WTC11 (cell line): ENCODE data around the gene ADARB2. TPM values are rescaled to one million over a fixed set of nuclear protein-coding genes. Genes with fewer than 3 reads are reported as not detected.

Experiments used
- ATAC-seq: fragments of 200-7000 bp; cut with Tn5 transposase; 2 replicates; pipeline ENCODE4 v1.10.0; 2021; ENCODE audit warnings: mild to moderate bottlenecking, moderate library complexity
- CTCF ChIA-PET: fragments of 300-600 bp; sonication (Branson Sonifier 250); formaldehyde crosslinking; loops from one replicate; lab custom pipeline; 2021; ENCODE audit warnings: antibody characterized with exemption; lab: Charles Lee
- POLR2A ChIA-PET: fragments of 350-600 bp; sonication (Branson Sonifier 250); formaldehyde crosslinking; loops from one replicate; lab custom pipeline; 2021; ENCODE audit warnings: antibody characterized with exemption; lab: Charles Lee
- DNase-seq: peaks from one replicate; pipeline ENCODE4 v3.0.0; 2021; ENCODE audit warnings: low spot score
- H3K27ac Mint-ChIP-seq: 2 replicates; pipeline ENCODE4 v1.8.0; 2021; ENCODE audit warnings: mixed read lengths
- H3K27me3 Mint-ChIP-seq: 2 replicates; pipeline ENCODE4 v1.8.0; 2021; ENCODE audit warnings: low read depth, mild to moderate bottlenecking, moderate library complexity, mixed read lengths
- H3K36me3 Mint-ChIP-seq: 2 replicates; pipeline ENCODE4 v1.8.0; 2021; ENCODE audit warnings: mixed read lengths
- H3K4me1 Mint-ChIP-seq: 2 replicates; pipeline ENCODE4 v1.8.0; 2022; ENCODE audit warnings: mixed read lengths
- H3K4me3 Mint-ChIP-seq: 2 replicates; pipeline ENCODE4 v1.8.0; 2021; ENCODE audit warnings: mild to moderate bottlenecking, moderate library complexity, mixed read lengths
- H3K9me3 Mint-ChIP-seq: 2 replicates; pipeline ENCODE4 v1.8.0; 2021; ENCODE audit warnings: mixed read lengths
- CREB1 ChIP-seq: sonication (generic); formaldehyde crosslinking; IDR thresholded peaks from 2 replicates; pipeline ENCODE4 v1.8.0; 2023; ENCODE audit warnings: mild to moderate bottlenecking, missing genetic modification reagents
- ESRRA ChIP-seq: sonication (generic); formaldehyde crosslinking; IDR thresholded peaks from 2 replicates; pipeline ENCODE4 v1.8.1; 2022; ENCODE audit warnings: mild to moderate bottlenecking, missing genetic modification reagents, borderline replicate concordance
- ETV6 ChIP-seq: sonication (generic); formaldehyde crosslinking; IDR thresholded peaks from 2 replicates; pipeline ENCODE4 v1.8.1; 2022; ENCODE audit warnings: mild to moderate bottlenecking, missing genetic modification reagents
- GTF2I ChIP-seq: fragments of 250-450 bp; sonication (Bioruptor Pico); conservative IDR thresholded peaks from 2 replicates; pipeline ENCODE4 v1.4.0; 2021; ENCODE audit warnings: mild to moderate bottlenecking
- HMGA2 ChIP-seq: fragments of 250-450 bp; sonication (Bioruptor Pico); IDR thresholded peaks from 2 replicates; pipeline ENCODE4 v1.4.0; 2021; ENCODE audit warnings: mild to moderate bottlenecking, moderate library complexity
- KAT7 ChIP-seq: sonication (generic); formaldehyde crosslinking; IDR thresholded peaks from 2 replicates; pipeline ENCODE4 v1.8.1; 2023; ENCODE audit warnings: missing genetic modification reagents, mild to moderate bottlenecking, borderline replicate concordance
- MYBL2 ChIP-seq: sonication (generic); formaldehyde crosslinking; IDR thresholded peaks from 2 replicates; pipeline ENCODE4 v1.8.1; 2023; ENCODE audit warnings: mild to moderate bottlenecking, moderate library complexity, missing genetic modification reagents
- NFATC4 ChIP-seq: fragments of 250-450 bp; sonication (Bioruptor Pico); IDR thresholded peaks from 2 replicates; pipeline ENCODE4 v1.9.0; 2021; ENCODE audit warnings: mild to moderate bottlenecking
- NFE2L1 ChIP-seq: sonication (generic); formaldehyde crosslinking; IDR thresholded peaks from 2 replicates; pipeline ENCODE4 v1.8.1; 2023; ENCODE audit warnings: missing genetic modification reagents
- NFYB ChIP-seq: sonication (generic); formaldehyde crosslinking; conservative IDR thresholded peaks from 2 replicates; pipeline ENCODE4 v1.8.0; 2022; ENCODE audit warnings: low read depth, missing genetic modification reagents
- NR3C1 ChIP-seq: sonication (generic); formaldehyde crosslinking; conservative IDR thresholded peaks from 2 replicates; pipeline ENCODE4 v1.8.1; 2023; ENCODE audit warnings: low read depth, mild to moderate bottlenecking, missing genetic modification reagents
- TEAD4 ChIP-seq: sonication (generic); formaldehyde crosslinking; IDR thresholded peaks from 2 replicates; pipeline ENCODE4 v1.8.0; 2022; ENCODE audit warnings: mild to moderate bottlenecking, missing genetic modification reagents
- TP53 ChIP-seq: sonication (generic); formaldehyde crosslinking; IDR thresholded peaks from 2 replicates; pipeline ENCODE4 v1.8.1; 2023; ENCODE audit warnings: mild to moderate bottlenecking, missing genetic modification reagents
- ZBTB21 ChIP-seq: sonication (generic); formaldehyde crosslinking; IDR thresholded peaks from 2 replicates; pipeline ENCODE4 v1.8.1; 2023; ENCODE audit warnings: mild to moderate bottlenecking, missing genetic modification reagents, borderline replicate concordance
- ZNF263 ChIP-seq: sonication (generic); formaldehyde crosslinking; IDR thresholded peaks from 2 replicates; pipeline ENCODE4 v1.8.1; 2022; ENCODE audit warnings: low read depth, mild to moderate bottlenecking, moderate library complexity, missing genetic modification reagents
- ZNF416 ChIP-seq: fragments of 250-450 bp; sonication (Bioruptor Pico); IDR thresholded peaks from 2 replicates; pipeline ENCODE4 v1.9.0; 2021; ENCODE audit warnings: mild to moderate bottlenecking, inconsistent platforms
- ZNF671 ChIP-seq: fragments of 250-450 bp; sonication (Bioruptor Pico); IDR thresholded peaks from 2 replicates; pipeline ENCODE4 v1.8.0; 2021; ENCODE audit warnings: mild to moderate bottlenecking
- total RNA-seq: library from RNA; stranded (reverse); gene quantifications from 3 replicates; pipeline ENCODE4 v1.2.3, GENCODE V29; 2021
- TF ChIP-seq, protein P1 (sequence below): sonication (generic); formaldehyde crosslinking; IDR thresholded peaks from 2 replicates; pipeline ENCODE4 v1.8.0; 2022; ENCODE audit warnings: mild to moderate bottlenecking, missing genetic modification reagents
- TF ChIP-seq, protein P2 (sequence below): sonication (generic); formaldehyde crosslinking; IDR thresholded peaks from 2 replicates; pipeline ENCODE4 v1.8.1; 2022; ENCODE audit warnings: mild to moderate bottlenecking, moderate library complexity, missing genetic modification reagents
- TF ChIP-seq, protein P3 (sequence below): fragments of 250-450 bp; sonication (Bioruptor Pico); IDR thresholded peaks from 2 replicates; pipeline ENCODE4 v1.8.0; 2021; ENCODE audit warnings: mild to moderate bottlenecking
- TF ChIP-seq, protein P4 (sequence below): sonication (generic); formaldehyde crosslinking; conservative IDR thresholded peaks from 2 replicates; pipeline ENCODE4 v1.8.1; 2022; ENCODE audit warnings: mild to moderate bottlenecking, missing genetic modification reagents
- TF ChIP-seq, protein P5 (sequence below): sonication (generic); formaldehyde crosslinking; IDR thresholded peaks from 2 replicates; pipeline ENCODE4 v1.8.0; 2022; ENCODE audit warnings: mild to moderate bottlenecking, missing genetic modification reagents
- TF ChIP-seq, protein P6 (sequence below): fragments of 250-450 bp; sonication (Bioruptor Pico); conservative IDR thresholded peaks from 2 replicates; pipeline ENCODE4 v1.9.0; 2021; ENCODE audit warnings: mild to moderate bottlenecking
- TF ChIP-seq, protein P7 (sequence below): sonication (generic); formaldehyde crosslinking; IDR thresholded peaks from 2 replicates; pipeline ENCODE4 v1.8.0; 2023; ENCODE audit warnings: missing genetic modification reagents

Gene ADARB2
- total RNA-seq, 1 experiment from 2014 or later, result 3.7 TPM

DNA sequence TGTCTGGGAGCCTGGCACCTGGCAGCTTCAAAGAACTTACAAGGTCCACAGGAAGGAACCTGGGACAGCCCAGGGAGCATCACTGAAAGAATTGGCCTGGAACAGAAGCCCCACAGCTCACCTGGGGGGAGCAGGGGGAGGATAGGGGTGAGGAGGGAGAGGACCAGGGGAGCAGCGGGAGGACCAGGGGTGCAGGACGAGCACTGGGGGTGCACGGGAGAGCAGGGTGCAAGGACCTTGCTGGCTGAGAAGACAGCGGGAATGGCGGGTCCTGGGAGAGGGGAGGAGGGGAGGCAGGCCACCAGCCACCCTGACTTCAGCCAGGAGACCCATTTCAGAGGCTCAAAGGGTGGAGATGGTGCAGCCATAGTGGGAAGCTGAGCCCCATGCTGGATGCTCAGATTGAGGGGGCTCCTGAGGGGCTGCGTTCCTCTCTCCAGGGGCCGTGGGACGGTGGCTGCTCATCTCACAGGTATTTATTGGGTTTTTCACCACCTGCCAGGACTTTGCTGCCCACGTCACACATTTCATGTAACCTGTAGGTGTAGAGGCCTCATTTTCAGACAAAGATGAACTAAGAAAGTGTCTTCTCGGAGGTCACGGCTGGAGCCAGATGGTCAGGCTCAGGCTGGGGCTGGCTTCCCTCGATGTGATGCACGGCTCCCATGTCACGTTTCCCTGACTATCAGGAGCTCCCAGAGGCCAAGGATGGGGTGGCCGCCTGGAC lies 571.1 kb downstream of the ADARB2 start:
- Mint-ChIP-seq H3K4me1 (no peaks in the 10 kb centered on the region; the same call in 1 of the 2 replicates), H3K4me3 (no peak overlapping the region), H3K27ac (no peak overlapping the region), H3K9me3 (no peaks in the 10 kb centered on the region), H3K27me3 (peaks cover 4% of the 10 kb centered on the region; the same call in 1 of the 2 replicates)
- ChIA-PET POLR2A (interaction anchor here (0.6 kb wide), 1 partner anchor 262 kb away, joined by 3 read pairs; no protein-coding TSS in a partner anchor), CTCF (no interaction called here)
- peak; percentile 2 for DNase-seq
- ATAC-seq, result no peak
- TF ChIP-seq, protein P1, sequence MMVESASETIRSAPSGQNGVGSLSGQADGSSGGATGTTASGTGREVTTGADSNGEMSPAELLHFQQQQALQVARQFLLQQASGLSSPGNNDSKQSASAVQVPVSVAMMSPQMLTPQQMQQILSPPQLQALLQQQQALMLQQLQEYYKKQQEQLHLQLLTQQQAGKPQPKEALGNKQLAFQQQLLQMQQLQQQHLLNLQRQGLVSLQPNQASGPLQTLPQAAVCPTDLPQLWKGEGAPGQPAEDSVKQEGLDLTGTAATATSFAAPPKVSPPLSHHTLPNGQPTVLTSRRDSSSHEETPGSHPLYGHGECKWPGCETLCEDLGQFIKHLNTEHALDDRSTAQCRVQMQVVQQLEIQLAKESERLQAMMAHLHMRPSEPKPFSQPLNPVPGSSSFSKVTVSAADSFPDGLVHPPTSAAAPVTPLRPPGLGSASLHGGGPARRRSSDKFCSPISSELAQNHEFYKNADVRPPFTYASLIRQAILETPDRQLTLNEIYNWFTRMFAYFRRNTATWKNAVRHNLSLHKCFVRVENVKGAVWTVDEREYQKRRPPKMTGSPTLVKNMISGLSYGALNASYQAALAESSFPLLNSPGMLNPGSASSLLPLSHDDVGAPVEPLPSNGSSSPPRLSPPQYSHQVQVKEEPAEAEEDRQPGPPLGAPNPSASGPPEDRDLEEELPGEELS, result no peak
- TF ChIP-seq ETV6 (no peak), ZNF671 (no peak), GTF2I (no peak), NFYB (CRISPR knock-in tag) (no peak), ZBTB21 (no peak), ZNF416 (CRISPR knock-in tag) (no peak), TEAD4 (CRISPR knock-in tag) (no peak), NR3C1 (no peak), NFE2L1 (CRISPR knock-in tag) (no peak)
- TF ChIP-seq, protein P2, sequence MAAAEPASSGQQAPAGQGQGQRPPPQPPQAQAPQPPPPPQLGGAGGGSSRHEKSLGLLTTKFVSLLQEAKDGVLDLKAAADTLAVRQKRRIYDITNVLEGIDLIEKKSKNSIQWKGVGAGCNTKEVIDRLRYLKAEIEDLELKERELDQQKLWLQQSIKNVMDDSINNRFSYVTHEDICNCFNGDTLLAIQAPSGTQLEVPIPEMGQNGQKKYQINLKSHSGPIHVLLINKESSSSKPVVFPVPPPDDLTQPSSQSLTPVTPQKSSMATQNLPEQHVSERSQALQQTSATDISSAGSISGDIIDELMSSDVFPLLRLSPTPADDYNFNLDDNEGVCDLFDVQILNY (CRISPR knock-in tag), result no peak
- TF ChIP-seq, protein P3, sequence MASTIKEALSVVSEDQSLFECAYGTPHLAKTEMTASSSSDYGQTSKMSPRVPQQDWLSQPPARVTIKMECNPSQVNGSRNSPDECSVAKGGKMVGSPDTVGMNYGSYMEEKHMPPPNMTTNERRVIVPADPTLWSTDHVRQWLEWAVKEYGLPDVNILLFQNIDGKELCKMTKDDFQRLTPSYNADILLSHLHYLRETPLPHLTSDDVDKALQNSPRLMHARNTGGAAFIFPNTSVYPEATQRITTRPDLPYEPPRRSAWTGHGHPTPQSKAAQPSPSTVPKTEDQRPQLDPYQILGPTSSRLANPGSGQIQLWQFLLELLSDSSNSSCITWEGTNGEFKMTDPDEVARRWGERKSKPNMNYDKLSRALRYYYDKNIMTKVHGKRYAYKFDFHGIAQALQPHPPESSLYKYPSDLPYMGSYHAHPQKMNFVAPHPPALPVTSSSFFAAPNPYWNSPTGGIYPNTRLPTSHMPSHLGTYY, result no peak
- TF ChIP-seq, protein P4, sequence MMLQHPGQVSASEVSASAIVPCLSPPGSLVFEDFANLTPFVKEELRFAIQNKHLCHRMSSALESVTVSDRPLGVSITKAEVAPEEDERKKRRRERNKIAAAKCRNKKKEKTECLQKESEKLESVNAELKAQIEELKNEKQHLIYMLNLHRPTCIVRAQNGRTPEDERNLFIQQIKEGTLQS (CRISPR knock-in tag), result no peak
- TF ChIP-seq, protein P5, sequence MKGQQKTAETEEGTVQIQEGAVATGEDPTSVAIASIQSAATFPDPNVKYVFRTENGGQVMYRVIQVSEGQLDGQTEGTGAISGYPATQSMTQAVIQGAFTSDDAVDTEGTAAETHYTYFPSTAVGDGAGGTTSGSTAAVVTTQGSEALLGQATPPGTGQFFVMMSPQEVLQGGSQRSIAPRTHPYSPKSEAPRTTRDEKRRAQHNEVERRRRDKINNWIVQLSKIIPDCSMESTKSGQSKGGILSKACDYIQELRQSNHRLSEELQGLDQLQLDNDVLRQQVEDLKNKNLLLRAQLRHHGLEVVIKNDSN (CRISPR knock-in tag), result no peak
- TF ChIP-seq, protein P6, sequence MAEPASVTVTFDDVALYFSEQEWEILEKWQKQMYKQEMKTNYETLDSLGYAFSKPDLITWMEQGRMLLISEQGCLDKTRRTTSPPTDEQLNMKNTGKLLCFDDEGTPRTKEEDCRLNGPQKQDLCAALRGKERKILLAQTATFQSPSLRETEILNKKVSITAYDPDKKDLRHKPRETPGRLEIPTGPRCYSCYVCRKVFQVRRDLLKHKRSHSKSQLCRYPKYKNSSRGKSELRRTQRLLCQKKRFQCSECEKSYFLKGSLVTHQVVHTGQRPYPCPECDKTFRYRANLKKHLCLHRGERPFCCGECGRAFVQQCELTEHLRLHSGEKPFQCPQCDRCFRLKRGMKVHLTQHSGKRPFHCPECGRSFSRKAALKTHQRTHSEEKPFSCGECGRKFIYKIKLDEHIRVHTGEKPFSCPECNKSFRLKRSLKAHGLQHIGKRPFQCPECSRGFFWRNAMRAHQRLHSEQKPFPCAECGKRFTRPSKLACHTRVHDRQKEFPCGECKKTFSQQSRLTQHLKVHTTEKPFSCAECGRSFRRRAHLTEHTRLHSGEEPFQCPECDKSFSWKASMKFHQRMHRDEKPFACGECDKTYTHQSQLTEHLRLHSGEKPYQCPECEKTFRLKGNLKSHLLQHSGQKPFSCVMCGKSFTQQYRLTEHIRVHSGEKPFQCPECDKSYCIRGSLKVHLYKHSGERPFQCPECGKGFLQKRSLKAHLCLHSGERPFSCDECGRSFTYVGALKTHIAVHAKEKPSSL (CRISPR knock-in tag), result no peak
- TF ChIP-seq, all 79 proteins: peak for 0
- no peaks in the 10 kb centered on the region for H3K36me3 Mint-ChIP-seq

DNA sequence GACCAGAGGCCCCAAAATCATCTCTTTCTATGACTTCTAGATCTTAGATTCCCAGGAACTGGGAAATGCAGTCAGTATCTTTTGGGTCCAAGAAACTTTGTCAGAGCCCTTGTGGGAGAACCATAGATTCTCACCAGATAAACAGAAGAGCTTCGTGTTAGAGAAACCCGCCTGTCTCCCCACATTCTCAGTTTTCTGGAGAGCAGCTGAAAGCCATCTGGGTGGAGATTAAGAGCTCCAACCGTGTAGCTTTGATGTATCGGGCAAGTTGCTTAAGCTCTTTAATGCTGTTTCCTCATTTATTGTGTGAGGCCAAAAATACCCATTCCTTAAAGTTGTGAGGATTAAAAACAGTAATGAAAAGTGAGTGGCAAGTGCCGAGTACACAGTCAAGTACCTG lies 573.5 kb downstream of the ADARB2 start:
- Mint-ChIP-seq H3K4me3 (no peak overlapping the region), H3K27me3 (peaks cover 4% of the 10 kb centered on the region; the same call in 1 of the 2 replicates), H3K36me3 (no peaks in the 10 kb centered on the region), H3K4me1 (no peaks in the 10 kb centered on the region), H3K9me3 (no peaks in the 10 kb centered on the region), H3K27ac (no peak overlapping the region)
- ChIA-PET POLR2A (no interaction called here), CTCF (interaction anchor here (0.5 kb wide), 1 partner anchor 129 kb away, joined by 3 read pairs; no protein-coding TSS in a partner anchor)
- DNase-seq (no peak), ATAC-seq (no peak)
- TF ChIP-seq NR3C1 (no peak), MYBL2 (CRISPR knock-in tag) (no peak), TP53 (CRISPR knock-in tag) (no peak), HMGA2 (CRISPR knock-in tag) (no peak), CREB1 (no peak), KAT7 (CRISPR knock-in tag) (no peak), NFATC4 (CRISPR knock-in tag) (no peak), ZNF263 (CRISPR knock-in tag) (no peak), ESRRA (CRISPR knock-in tag) (no peak), ZBTB21 (no peak)
- TF ChIP-seq, protein P6 (CRISPR knock-in tag), result no peak
- TF ChIP-seq, protein P2 (CRISPR knock-in tag), result no peak
- TF ChIP-seq, protein P7, sequence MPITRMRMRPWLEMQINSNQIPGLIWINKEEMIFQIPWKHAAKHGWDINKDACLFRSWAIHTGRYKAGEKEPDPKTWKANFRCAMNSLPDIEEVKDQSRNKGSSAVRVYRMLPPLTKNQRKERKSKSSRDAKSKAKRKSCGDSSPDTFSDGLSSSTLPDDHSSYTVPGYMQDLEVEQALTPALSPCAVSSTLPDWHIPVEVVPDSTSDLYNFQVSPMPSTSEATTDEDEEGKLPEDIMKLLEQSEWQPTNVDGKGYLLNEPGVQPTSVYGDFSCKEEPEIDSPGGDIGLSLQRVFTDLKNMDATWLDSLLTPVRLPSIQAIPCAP (CRISPR knock-in tag), result no peak
